DOHH2 (cell line): ENCODE measurements around the gene ZIC2.

Source experiments
- H3F3A ChIP-seq: fragments of 200-600 bp; sonication (generic), shearing (Covaris generic); 2 replicates; pipeline ENCODE4 v1.6.0; 2016; ENCODE audit warnings: antibody characterized with exemption, mild to moderate bottlenecking; ENCODE audit not compliant: control insufficient read depth, insufficient read depth
- H3K27ac ChIP-seq: fragments of 200-600 bp; sonication (generic); 2 replicates; pipeline ENCODE4 v1.5.1; 2014; ENCODE audit warnings: low read depth, mild to moderate bottlenecking, low read length, moderate library complexity
- H3K27me3 ChIP-seq: fragments of 200-600 bp; sonication (generic); 2 replicates; pipeline ENCODE4 v1.6.1; 2014; ENCODE audit warnings: mild to moderate bottlenecking, low read length, mixed read lengths; ENCODE audit not compliant: control insufficient read depth
- H3K36me3 ChIP-seq: fragments of 200-600 bp; sonication (generic); 2 replicates; pipeline ENCODE4 v1.6.1; 2014; ENCODE audit warnings: mild to moderate bottlenecking, low read length, moderate library complexity, mixed read lengths; ENCODE audit not compliant: control insufficient read depth
- H3K4me1 ChIP-seq: fragments of 200-600 bp; sonication (generic); 2 replicates; pipeline ENCODE4 v1.6.1; 2014; ENCODE audit warnings: mild to moderate bottlenecking, low read length, mixed read lengths; ENCODE audit not compliant: control insufficient read depth
- H3K4me2 ChIP-seq: fragments of 200-600 bp; sonication (generic); 2 replicates; pipeline ENCODE4 v1.6.0; 2014; ENCODE audit warnings: mild to moderate bottlenecking, low read length, moderate library complexity
- H3K4me3 ChIP-seq: fragments of 200-600 bp; sonication (generic); 2 replicates; pipeline ENCODE4 v1.5.1; 2014; ENCODE audit warnings: mild to moderate bottlenecking, low read length, mixed read lengths
- H3K79me2 ChIP-seq: fragments of 200-600 bp; sonication (generic); 2 replicates; pipeline ENCODE4 v1.6.1; 2014; ENCODE audit warnings: mild to moderate bottlenecking, low read length, mixed read lengths; ENCODE audit not compliant: control insufficient read depth
- H3K9me2 ChIP-seq: fragments of 200-600 bp; sonication (generic); replicated peaks from 2 replicates; pipeline ENCODE4 v1.6.1; 2014; ENCODE audit warnings: mild to moderate bottlenecking, low read length, mixed read lengths; ENCODE audit not compliant: control insufficient read depth
- H3K9me3 ChIP-seq: fragments of 200-600 bp; sonication (generic); 2 replicates; pipeline ENCODE4 v1.6.1; 2014; ENCODE audit warnings: antibody characterized with exemption, low read length, mixed read lengths; ENCODE audit not compliant: control insufficient read depth, insufficient read depth
- H4K20me1 ChIP-seq: fragments of 200-600 bp; sonication (generic); 2 replicates; pipeline ENCODE4 v1.6.0; 2014; ENCODE audit warnings: low read depth, mild to moderate bottlenecking, antibody characterized with exemption, low read length, moderate library complexity; ENCODE audit not compliant: control insufficient read depth, insufficient read depth
- EZH2phosphoT487 ChIP-seq: fragments of 200-600 bp; sonication (generic); IDR thresholded peaks from 2 replicates; pipeline ENCODE4 v1.6.1; 2017; ENCODE audit warnings: borderline replicate concordance, mild to moderate bottlenecking, antibody characterized with exemption, low read length, moderate library complexity, mixed read lengths
- TF ChIP-seq, protein P1 (sequence below): fragments of 200-600 bp; sonication (generic); IDR thresholded peaks from one replicate; pipeline ENCODE4 v1.5.1; 2014; ENCODE audit warnings: antibody characterized with exemption, mild to moderate bottlenecking, low read depth, low read length; ENCODE audit not compliant: poor library complexity, severe bottlenecking

The ZIC2 gene

DNA sequence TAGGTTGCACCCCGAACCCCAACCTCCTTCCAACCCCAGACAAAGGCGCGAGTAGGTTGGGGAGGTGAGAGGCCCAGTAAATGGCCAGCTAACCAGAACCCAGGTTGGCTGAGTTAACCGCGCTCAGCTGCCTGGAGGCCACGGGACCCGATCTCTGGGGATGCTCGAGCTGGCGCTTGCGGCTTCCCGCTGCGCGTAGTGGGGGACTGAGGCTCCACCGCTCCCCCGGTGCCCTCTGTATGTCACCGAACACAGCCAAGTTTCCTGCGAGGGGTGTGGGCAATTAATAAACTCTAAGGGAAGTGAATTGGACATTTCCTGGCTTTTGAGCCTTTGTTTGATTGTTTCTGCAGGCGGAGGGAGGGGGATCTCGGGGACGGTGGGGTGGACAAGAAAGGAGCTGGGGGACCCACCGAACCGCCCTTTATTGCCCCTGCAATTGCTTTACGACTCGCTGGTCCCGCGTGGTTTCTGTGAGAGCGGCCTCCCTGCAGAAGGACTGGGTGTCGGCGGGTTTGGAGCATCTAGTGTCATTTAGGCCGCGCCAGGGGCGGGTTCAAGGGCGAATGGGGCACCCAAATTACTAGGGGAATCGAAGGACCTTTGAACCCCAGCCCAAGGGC, 6.5 kb upstream of the ZIC2 start:
- TF ChIP-seq EZH2phosphoT487 = no peak
- TF ChIP-seq, protein P1, sequence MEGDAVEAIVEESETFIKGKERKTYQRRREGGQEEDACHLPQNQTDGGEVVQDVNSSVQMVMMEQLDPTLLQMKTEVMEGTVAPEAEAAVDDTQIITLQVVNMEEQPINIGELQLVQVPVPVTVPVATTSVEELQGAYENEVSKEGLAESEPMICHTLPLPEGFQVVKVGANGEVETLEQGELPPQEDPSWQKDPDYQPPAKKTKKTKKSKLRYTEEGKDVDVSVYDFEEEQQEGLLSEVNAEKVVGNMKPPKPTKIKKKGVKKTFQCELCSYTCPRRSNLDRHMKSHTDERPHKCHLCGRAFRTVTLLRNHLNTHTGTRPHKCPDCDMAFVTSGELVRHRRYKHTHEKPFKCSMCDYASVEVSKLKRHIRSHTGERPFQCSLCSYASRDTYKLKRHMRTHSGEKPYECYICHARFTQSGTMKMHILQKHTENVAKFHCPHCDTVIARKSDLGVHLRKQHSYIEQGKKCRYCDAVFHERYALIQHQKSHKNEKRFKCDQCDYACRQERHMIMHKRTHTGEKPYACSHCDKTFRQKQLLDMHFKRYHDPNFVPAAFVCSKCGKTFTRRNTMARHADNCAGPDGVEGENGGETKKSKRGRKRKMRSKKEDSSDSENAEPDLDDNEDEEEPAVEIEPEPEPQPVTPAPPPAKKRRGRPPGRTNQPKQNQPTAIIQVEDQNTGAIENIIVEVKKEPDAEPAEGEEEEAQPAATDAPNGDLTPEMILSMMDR = no peak
- Histone ChIP-seq H3K4me1 (no peaks in the 10 kb centered on the region), H4K20me1 (no peaks in the 10 kb centered on the region), H3K4me3 (no peak overlapping the region), H3K9me3 (no peaks in the 10 kb centered on the region), H3K27ac (no peak overlapping the region), H3K4me2 (no peak overlapping the region), H3K9me2 (no peaks in the 10 kb centered on the region), H3K27me3 (peaks cover 24% of the 10 kb centered on the region), H3F3A (no peaks in the 10 kb centered on the region), H3K36me3 (no peaks in the 10 kb centered on the region), H3K79me2 (no peaks in the 10 kb centered on the region)

- Histone ChIP-seq H3K4me3 (no peak overlapping the region), H3K27me3 (peaks cover 26% of the 10 kb centered on the region), H3K4me1 (no peaks in the 10 kb centered on the region), H3K4me2 (no peak overlapping the region), H3K9me2 (no peaks in the 10 kb centered on the region), H4K20me1 (no peaks in the 10 kb centered on the region), H3F3A (no peaks in the 10 kb centered on the region), H3K36me3 (no peaks in the 10 kb centered on the region), H3K79me2 (no peaks in the 10 kb centered on the region), H3K9me3 (no peaks in the 10 kb centered on the region), H3K27ac (no peak overlapping the region)
- TF ChIP-seq EZH2phosphoT487 = no peak
- TF ChIP-seq, protein P1 = no peak
Measured at GRCh38 chr13:99975626-99976025, 6.0 kb upstream of the ZIC2 start.

GRCh38 chr13:99976575-99976974, 5.0 kb upstream of the ZIC2 start:
- H3K79me2 ChIP-seq = no peaks in the 10 kb centered on the region
- H3K9me2 ChIP-seq = no peaks in the 10 kb centered on the region
- H4K20me1 ChIP-seq = no peaks in the 10 kb centered on the region
- H3K4me2 ChIP-seq = no peak overlapping the region
- H3F3A ChIP-seq = no peaks in the 10 kb centered on the region
- no peaks in the 10 kb centered on the region for H3K36me3 ChIP-seq
- no peaks in the 10 kb centered on the region for H3K4me1 ChIP-seq
- no peak overlapping the region for H3K27ac ChIP-seq
- TF ChIP-seq EZH2phosphoT487 = no peak
- TF ChIP-seq, protein P1 = no peak
- H3K9me3 ChIP-seq = no peaks in the 10 kb centered on the region
- no peak overlapping the region for H3K4me3 ChIP-seq
- H3K27me3 ChIP-seq = peaks cover 26% of the 10 kb centered on the region
